GM19025 (cell line): ENCODE results near the gene MACO1.
"Not testable (repeated sequence)": the region's sequence is repeated elsewhere in the genome, so short reads cannot be mapped to it uniquely, and the experiment has no call there.

Experiments
- ATAC-seq: cut with Tn5 transposase; IDR thresholded peaks from one replicate; pipeline ENCODE4 v1.9.1; 2021; ENCODE audit warnings: mild to moderate bottlenecking, low read depth, moderate library complexity; ENCODE audit not compliant: unreplicated experiment

MACO1 gene

DNA sequence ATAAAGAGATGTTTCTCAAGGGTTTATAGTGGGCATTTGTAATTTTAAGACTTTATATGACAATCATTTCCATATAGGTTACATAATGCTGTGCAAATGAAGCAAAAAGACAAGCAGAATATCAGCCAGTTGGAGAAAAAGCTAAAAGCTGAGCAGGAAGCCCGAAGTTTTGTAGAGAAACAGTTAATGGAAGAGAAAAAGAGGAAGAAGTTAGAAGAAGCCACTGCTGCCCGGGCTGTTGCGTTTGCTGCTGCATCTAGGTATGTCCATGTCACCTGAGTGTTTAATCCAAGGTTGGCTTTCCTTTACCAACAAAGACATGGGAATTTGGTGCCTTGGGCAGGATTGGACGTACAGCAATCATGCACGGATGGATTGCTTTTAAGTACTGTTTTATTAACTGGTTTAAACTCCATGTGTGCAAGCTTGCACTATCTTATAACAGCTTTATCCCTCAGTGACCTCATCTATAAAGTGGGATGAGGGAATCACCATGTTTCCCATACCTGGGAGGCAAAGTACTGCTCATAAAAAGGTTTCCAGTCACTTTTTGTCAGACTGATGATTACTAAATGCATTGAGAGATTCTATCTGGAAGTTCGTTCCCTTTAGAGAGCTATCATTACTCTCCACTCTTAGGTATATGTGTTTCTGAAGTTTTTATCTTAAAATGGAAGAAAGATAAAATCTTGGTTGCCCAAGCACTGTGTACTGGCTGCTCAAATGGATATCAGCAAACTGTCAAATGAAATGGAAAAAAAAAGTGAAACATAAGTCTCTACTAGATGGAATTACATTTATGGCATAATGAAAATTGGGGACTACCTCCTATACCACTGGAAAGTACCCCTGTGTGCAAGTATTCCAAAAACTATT, 55.1 kb downstream of the MACO1 start:
- no peak for ATAC-seq

GRCh38 chr1:25486602-25487001, 55.9 kb downstream of the MACO1 start:
- ATAC-seq: no peak

- no peak for ATAC-seq
These were observed 56.9 kb downstream of the MACO1 start for GRCh38 chr1:25487628-25488027.

GRCh38 chr1:25492323-25492722, 61.6 kb downstream of the MACO1 start:
- no peak for ATAC-seq

DNA sequence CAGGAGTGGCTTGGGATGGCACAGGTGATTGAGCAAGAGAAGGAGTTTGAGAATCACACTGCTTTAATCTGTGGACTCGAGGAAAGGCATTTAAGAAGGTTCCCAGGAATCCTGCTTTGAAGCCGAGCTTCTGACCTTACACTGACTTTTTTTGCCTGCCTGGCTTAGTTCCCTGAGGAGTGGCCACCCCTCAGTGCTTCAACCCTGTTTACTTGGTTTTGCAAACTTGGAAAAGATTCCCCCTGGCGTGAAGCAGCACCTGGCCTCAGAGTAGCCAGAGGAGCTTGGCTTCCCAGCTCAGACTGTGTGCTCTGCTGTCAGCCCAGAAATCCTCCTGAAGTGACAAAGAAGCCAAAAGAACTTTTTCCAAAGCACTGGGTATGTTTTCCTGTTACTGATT, 64.3 kb downstream of the MACO1 start:
- no peak for ATAC-seq

DNA sequence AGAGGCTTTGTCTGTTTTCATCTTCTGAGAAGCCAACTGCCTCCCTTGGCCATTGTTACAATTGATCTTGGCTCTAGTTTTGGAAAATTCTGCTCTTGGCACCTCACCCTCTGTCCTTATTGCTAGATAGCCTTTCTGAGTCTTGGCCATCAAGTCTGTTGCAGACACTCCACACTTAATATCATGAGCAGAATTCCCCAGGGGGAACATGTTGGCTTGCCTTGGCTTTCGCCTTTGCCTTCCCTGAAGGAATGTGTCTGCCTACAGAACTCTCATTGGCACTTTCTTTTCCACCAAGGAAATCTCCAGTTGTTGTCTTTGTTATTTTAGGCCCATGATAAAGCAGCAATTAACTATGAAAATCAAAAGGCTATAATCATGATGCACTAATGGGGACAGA, 70.0 kb downstream of the MACO1 start:
- ATAC-seq: no peak

DNA sequence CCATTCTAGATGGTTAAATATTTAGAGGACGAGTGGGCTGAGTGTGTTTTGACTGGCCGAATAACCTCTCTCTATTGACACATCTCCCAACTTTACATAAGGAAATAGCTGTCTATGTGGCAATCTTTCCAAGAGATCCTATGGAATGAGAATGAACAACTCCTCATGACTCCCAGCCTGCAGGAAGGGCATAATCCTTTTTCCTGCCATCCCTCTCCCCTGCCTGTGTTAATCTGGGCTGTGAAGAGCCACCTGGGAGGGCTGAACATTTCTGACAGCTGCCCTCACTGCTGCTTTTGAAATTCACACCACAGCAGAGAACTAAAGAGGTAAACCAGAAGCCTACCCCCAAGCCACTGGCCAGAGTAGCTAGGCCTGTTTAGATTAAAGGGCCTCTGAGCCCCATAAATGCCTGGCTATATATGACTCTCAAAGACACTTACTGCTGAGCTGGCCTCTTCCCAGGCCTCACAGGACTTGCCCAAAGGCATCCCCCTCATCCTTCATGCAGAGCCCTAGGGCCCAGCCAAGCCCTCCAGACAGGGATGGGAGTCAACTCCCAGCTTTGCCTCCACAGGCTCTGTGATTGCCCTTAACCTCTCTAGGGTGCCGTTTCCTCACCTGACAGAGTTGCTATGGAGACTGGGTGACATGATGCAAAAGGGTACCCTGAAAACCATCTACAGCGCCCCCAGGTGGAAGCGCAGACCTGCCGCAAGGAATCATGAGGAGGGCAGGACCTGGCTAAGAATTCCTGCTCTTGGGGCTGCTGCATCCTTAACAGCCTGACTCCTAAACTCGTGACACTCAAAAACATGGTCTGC, 70.8 kb downstream of the MACO1 start:
- no peak for ATAC-seq

DNA sequence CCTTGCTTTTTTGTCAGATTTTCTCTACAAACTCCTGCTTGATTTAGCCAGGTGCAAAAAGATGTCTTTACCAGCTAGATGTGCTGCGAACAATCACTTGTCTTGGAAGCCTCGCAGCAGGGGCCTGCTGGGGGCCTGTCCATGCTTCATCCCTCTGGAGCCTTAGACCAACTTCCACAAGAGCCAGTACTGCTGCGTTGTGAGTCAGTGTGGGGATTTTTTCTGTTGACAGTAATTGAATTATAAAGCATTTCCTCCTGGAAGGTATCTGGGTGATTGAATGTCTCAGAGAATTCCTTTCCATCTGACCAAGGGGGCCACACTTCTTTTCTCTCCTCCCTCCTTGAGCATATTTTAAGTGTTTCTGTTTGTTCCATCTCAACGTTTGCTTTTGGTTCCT, 72.3 kb downstream of the MACO1 start:
- no peak for ATAC-seq

GRCh38 chr1:25503551-25504426, 73.1 kb downstream of the MACO1 start:
- ATAC-seq: no peak

- no peak for ATAC-seq
These were observed 74.3 kb downstream of the MACO1 start for GRCh38 chr1:25504706-25505595.

DNA sequence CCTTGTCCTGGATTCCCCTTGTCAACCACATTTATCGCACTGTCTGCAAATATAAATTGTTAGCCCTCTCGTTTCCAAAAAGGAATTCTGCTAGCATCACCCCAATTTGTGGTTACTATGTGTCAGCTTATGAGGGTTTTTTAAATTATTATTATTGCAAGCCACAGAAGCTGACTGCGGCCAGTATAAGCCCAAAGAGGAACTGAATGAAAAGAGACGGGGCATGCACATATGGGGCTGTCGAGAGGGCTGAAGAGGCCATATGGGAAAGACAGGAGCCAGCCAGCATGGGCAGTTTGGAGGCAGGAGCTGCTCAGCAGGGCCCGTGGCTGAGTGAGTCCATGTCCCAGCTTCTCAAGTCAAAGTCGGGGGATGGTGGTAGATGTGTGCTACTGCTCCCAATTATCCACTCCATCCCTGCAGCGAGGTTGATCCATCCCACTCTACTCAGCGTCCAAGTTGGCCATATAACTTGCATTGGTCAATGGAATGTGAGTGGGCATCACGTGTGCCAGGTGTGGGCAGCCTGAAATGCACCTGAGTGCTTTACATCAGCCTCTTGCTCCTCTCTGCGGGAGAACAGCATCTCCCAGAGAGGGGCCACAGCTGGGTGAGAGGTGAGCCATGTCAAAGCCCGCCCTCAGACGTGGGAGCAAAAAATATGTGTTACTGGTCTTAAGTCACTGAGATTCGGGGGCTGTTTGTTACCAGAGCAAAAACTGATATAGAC, 75.1 kb downstream of the MACO1 start:
- no peak for ATAC-seq

DNA sequence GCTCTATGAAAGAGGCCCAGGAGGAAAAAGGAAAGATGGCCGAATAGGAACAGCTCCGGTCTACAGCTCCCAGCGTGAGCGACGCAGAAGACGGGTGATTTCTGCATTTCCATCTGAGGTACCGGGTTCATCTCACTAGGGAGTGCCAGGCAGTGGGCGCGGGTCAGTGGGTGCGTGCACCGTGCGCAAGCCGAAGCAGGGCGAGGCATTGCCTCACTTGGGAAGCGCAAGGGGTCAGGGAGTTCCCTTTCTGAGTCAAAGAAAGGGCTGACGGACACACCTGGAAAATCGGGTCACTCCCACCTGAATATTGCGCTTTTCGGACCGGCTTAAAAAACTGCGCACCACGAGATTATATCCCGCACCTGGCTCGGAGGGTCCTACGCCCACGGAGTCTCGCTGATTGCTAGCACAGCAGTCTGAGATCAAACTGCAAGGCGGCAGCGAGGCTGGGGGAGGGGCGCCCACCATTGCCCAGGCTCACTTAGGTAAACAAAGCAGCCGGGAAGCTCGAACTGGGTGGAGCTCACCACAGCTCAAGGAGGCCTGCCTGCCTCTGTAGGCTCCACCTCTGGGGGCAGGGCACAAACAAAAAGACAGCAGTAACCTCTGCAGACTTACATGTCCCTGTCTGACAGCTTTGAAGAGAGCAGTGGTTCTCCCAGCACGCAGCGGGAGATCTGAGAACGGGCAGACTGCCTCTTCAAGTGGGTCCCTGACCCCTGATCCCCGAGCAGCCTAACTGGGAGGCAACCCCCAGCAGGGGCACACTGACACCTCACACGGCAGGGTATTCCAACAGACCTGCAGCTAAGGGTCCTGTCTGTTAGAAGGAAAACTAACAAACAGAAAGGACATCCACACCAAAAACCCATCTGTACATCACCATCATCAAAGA, 76.1 kb downstream of the MACO1 start:
- not testable (repeated sequence) for ATAC-seq

GRCh38 chr1:25513666-25514065, 83.0 kb downstream of the MACO1 start:
- no peak for ATAC-seq

DNA sequence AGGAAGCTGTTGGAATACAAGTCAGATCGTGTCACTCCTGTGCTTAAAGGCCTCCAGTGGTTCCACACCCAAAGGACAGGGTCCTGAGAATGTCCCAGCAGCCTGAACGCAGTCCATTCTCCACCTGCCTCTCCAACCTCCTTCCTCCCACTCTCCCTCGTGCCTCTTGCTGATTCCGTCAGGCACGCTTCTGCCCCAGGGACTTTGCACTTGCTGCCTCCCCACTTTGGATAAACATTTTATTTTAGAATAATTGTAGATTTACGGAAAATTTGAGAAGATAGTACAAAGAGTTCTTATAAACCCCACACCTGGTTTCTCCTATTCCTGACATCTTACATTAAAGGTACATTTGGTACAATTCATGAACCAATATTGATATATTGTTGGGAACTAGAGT, 84.3 kb downstream of the MACO1 start:
- ATAC-seq: no peak

DNA sequence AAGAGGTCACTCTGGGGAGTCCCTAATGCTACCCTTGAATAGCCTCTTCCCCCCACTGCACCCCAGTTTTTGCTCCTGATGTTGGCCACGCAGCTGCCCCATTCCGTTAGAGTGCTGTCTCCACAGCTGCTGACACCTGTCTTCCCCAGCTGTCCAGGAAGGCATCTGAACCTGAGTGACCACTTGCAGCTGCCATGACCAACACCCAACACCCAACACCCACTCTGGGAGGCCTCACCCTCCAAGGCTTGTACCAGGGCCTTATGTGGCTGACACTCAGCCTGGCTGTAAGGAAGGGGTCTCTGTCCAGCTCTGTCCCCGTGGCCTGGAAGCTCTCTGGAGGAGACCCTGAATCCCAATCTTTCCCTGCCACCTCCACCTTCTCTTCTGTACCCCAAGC, 86.0 kb downstream of the MACO1 start:
- ATAC-seq: no peak

DNA sequence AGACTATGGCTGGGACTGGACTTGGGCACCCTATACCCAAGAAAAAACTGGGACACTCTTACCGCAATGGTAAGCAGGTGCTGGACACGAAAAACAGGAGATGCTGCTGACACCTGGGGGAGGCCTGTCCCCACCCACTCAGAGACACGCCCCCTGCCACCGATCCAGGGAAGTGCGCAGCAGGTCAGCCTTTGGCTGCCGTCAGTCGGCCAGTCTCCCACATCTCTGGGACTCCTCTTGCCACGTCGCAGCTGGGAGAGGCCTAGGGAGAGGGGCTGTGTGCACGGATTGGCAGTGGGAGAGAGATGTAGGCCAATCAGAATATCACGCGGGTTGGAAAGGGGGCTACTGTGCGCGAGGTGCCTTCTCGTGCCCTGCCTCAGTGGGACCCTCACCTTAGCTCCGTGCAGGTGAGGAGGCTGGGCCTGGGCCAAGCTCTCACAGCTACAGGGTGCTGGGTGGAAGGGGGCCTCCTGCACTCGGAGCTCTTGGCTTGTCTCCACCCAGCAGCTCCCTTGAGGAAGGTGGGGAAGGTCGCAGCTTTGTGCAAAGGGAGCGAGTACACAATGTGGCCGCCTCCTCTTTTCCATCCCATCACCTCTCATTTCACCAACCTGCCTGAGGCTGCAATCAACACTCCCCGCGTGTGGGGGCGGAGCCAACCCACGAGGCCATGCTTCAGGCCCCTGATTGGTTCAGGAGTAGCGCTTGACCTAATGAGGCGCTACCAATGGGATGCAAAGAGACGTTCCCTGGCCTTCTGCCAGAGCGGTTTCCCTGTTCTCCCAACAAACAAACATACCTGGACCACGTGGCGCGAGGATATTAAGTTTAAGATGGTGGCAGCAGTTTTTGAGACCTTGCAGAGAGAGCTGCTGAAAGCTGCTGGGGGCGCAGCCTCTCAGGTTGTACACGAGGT, 87.0 kb downstream of the MACO1 start:
- ATAC-seq: no peak

GRCh38 chr1:25519624-25520023, 88.9 kb downstream of the MACO1 start:
- no peak for ATAC-seq
